AG10803 (cell line): ENCODE results near the gene C16orf74.

Source experiments
- DNase-seq: peaks from one replicate; pipeline ENCODE4 v3.0.0; 2010; ENCODE audit warnings: low read depth
- H3K4me3 ChIP-seq: 2 replicates; pipeline ENCODE4 v1.5.1; 2011; ENCODE audit warnings: mild to moderate bottlenecking, low read length, control low read depth
- CTCF ChIP-seq: conservative IDR thresholded peaks from 2 replicates; pipeline ENCODE4 v1.5.1; 2011; ENCODE audit warnings: mild to moderate bottlenecking, low read length, control low read depth, inconsistent platforms

The C16orf74 gene

GRCh38 chr16:85735225-85735635, 15.7 kb downstream of the C16orf74 start:
- no peak overlapping the region for H3K4me3 ChIP-seq
- no peak for DNase-seq

GRCh38 chr16:85734311-85735017, 16.4 kb downstream of the C16orf74 start:
- no peak for DNase-seq
- H3K4me3 ChIP-seq, result no peak overlapping the region
- no peak for TF ChIP-seq CTCF

More at GRCh38 chr16:85735225-85735635, 15.7 kb downstream of the C16orf74 start:
- TF ChIP-seq CTCF, result no peak

GRCh38 chr16:85733839-85734170, 17.1 kb downstream of the C16orf74 start:
- DNase-seq, result no peak
- TF ChIP-seq CTCF, result no peak
- no peak overlapping the region for H3K4me3 ChIP-seq

- DNase-seq, result peak; percentile 64
- TF ChIP-seq CTCF, result no peak
- no peak overlapping the region for H3K4me3 ChIP-seq
Measured at GRCh38 chr16:85733155-85733838, 17.6 kb downstream of the C16orf74 start.

- no peak for DNase-seq
- TF ChIP-seq CTCF, result no peak
- H3K4me3 ChIP-seq, result no peak overlapping the region
Measured at GRCh38 chr16:85731179-85731578, 19.7 kb downstream of the C16orf74 start.

GRCh38 chr16:85730186-85730465, 20.8 kb downstream of the C16orf74 start:
- DNase-seq, result no peak
- TF ChIP-seq CTCF, result no peak
- no peak overlapping the region for H3K4me3 ChIP-seq
